Gastroesophageal sphincter (tissue), 4 donors: ENCODE measurements around the gene PLXNA2. TPM values are rescaled to one million over a fixed set of nuclear protein-coding genes. Genes with fewer than 3 reads are reported as not detected.

Source experiments
- ATAC-seq: fragments of 150-250 bp; one replicate; pipeline ENCODE4 v1.9.1; 2016; ENCODE audit warnings: mild to moderate bottlenecking, moderate library complexity
- H3K27ac ChIP-seq, 4 donors: fragments of 200-600 bp; sonication (generic) in 3 of 4; 1 replicate in 3 of 4; 2 replicates in 1 of 4; pipeline ENCODE4 v1.5.1; 2016 to 2019
- H3K27me3 ChIP-seq: fragments of 200-600 bp; sonication (generic); one replicate; pipeline ENCODE4 v1.5.1; 2019
- H3K36me3 ChIP-seq, 2 donors: fragments of 200-600 bp; sonication (generic); one replicate each; pipeline ENCODE4 v1.5.1; 2019; ENCODE audit warnings: control low read depth in 1 of 2
- H3K4me1 ChIP-seq, 3 donors: fragments of 200-600 bp; sonication (generic); 1 replicate in 2 of 3; 2 replicates in 1 of 3; pipeline ENCODE4 v1.5.1; 2016 to 2019; ENCODE audit warnings: control low read depth in 2 of 3
- H3K4me3 ChIP-seq, 2 donors: fragments of 200-600 bp; sonication (generic); one replicate each; pipeline ENCODE4 v1.5.1; 2019; ENCODE audit warnings: mild to moderate bottlenecking in 1 of 2, moderate library complexity in 1 of 2
- H3K9me3 ChIP-seq, 3 donors: fragments of 200-600 bp; sonication (generic); one replicate each; pipeline ENCODE4 v1.5.1; 2017 to 2019; ENCODE audit warnings: control low read depth in 2 of 3
- CTCF ChIP-seq, 4 experiments: fragments of 200-600 bp in 2 of 4; fragments of 450-650 bp in 2 of 4; sonication (generic) in 1 of 4; IDR thresholded peaks; one replicate each; pipeline ENCODE4 v1.5.1; 2017 to 2019; ENCODE audit warnings: antibody characterized with exemption in 4 of 4, mild to moderate bottlenecking in 2 of 4, moderate library complexity in 2 of 4
- EP300 ChIP-seq: sonication (generic); formaldehyde crosslinking; IDR thresholded peaks from one replicate; pipeline ENCODE4 v1.6.1; 2017; ENCODE audit warnings: antibody characterized with exemption, mild to moderate bottlenecking
- POLR2A ChIP-seq, 2 donors: fragments of 450-650 bp; IDR thresholded peaks; one replicate each; pipeline ENCODE4 v1.6.1; 2017; ENCODE audit warnings: antibody characterized with exemption in 2 of 2, mild to moderate bottlenecking in 2 of 2, moderate library complexity in 1 of 2
- POLR2AphosphoS5 ChIP-seq: sonication (generic); formaldehyde crosslinking; IDR thresholded peaks from one replicate; pipeline ENCODE4 v1.6.1; 2017; ENCODE audit warnings: antibody characterized with exemption
- WGBS, 2 donors: methylation state at CpG; one replicate each; pipeline ENCODE4 v1.1.5; 2018; ENCODE audit warnings: low coverage in 1 of 2; 5-methylcytosine and 5-hydroxymethylcytosine counted together
- total RNA-seq, 4 donors: library from RNA; depleted of rRNA; stranded (reverse); fragments of >200 nt; gene quantifications; one replicate each; pipeline ENCODE4 v1.1.0, GENCODE V29; 2016

Gene PLXNA2
- total RNA-seq, 4 donors from 2014 or later: 12.5 to 38.3 (median 32.0) TPM

GRCh38 chr1:207985996-207986395 is 258.2 kb downstream of the PLXNA2 start:
- Histone ChIP-seq H3K4me3 (no peak overlapping the region), H3K4me1 (no peaks in the 10 kb centered on the region), H3K27me3 (peaks cover 24% of the 10 kb centered on the region), H3K9me3 (no peaks in the 10 kb centered on the region), H3K27ac (no peak overlapping the region), H3K36me3 (no peaks in the 10 kb centered on the region)
- 96 to 100% methylated on average over 1 to 4 of the region's 7 CpGs for WGBS, 2 donors
- no peak for ATAC-seq
- TF ChIP-seq POLR2A (IDR thresholded peaks at IDR 0.05) (no peak), POLR2AphosphoS5 (no peak), CTCF (IDR thresholded peaks at IDR 0.05) (no peak), EP300 (no peak)

GRCh38 chr1:207984831-207985572 is 259.2 kb downstream of the PLXNA2 start:
- peaks cover 17% of the 10 kb centered on the region for H3K27me3 ChIP-seq
- TF ChIP-seq EP300 (no peak), POLR2AphosphoS5 (no peak), POLR2A (IDR thresholded peaks at IDR 0.05) (no peak), CTCF (IDR thresholded peaks at IDR 0.05) (no peak)
- no peaks in the 10 kb centered on the region for H3K9me3 ChIP-seq
- 51 to 56% methylated on average over 4 of the region's 4 CpGs for WGBS, 2 donors
- H3K27ac ChIP-seq: no peak overlapping the region
- no peak overlapping the region for H3K4me3 ChIP-seq
- ATAC-seq: no peak
- H3K36me3 ChIP-seq: no peaks in the 10 kb centered on the region
- no peaks in the 10 kb centered on the region for H3K4me1 ChIP-seq

- Histone ChIP-seq H3K9me3 (no peaks in the 10 kb centered on the region), H3K27me3 (peaks cover 17% of the 10 kb centered on the region), H3K4me3 (no peak overlapping the region), H3K4me1 (no peaks in the 10 kb centered on the region), H3K27ac (no peak overlapping the region), H3K36me3 (no peaks in the 10 kb centered on the region)
- TF ChIP-seq EP300 (no peak), CTCF (IDR thresholded peaks at IDR 0.05) (no peak), POLR2AphosphoS5 (no peak), POLR2A (IDR thresholded peaks at IDR 0.05) (no peak)
- no peak for ATAC-seq
- 71 to 77% methylated on average over 4 to 5 of the region's 6 CpGs for WGBS, 2 donors
Observed at GRCh38 chr1:207983044-207983635, 261.0 kb downstream of the PLXNA2 start.

GRCh38 chr1:207981976-207982375 is 262.2 kb downstream of the PLXNA2 start:
- WGBS, 2 donors: 50 to 66% methylated on average over 1 to 2 of the region's 2 CpGs
- no peak for ATAC-seq

More at GRCh38 chr1:207981976-207982375, 262.2 kb downstream of the PLXNA2 start:
- H3K4me3 ChIP-seq: no peak overlapping the region
- H3K9me3 ChIP-seq: no peaks in the 10 kb centered on the region
- H3K36me3 ChIP-seq: no peaks in the 10 kb centered on the region
- no peak overlapping the region for H3K27ac ChIP-seq
- no peaks in the 10 kb centered on the region for H3K4me1 ChIP-seq
- TF ChIP-seq CTCF (IDR thresholded peaks at IDR 0.05): peak in 1 of 4 experiments; percentile 29
- no peak for TF ChIP-seq POLR2AphosphoS5
- H3K27me3 ChIP-seq: peaks cover 17% of the 10 kb centered on the region
